Breast epithelium (tissue), 4 donors: Measurements from ENCODE around the gene GMDS. TPM values are rescaled to one million over a fixed set of nuclear protein-coding genes. Genes with fewer than 3 reads are reported as not detected.
A peak's percentile ranks its signal among the peaks of the same experiment; 100 is the strongest.

ENCODE experiments used
- DNase-seq, 2 donors: peaks; one replicate each; pipeline ENCODE4 v3.0.0-alpha.2; 2019; ENCODE audit warnings: low spot score in 2 of 2
- H3K27ac ChIP-seq, 2 donors: fragments of 200-600 bp; sonication (generic) in 1 of 2; one replicate each; pipeline ENCODE4 v1.5.1; 2016 to 2019; ENCODE audit warnings: mild to moderate bottlenecking in 1 of 2
- H3K27me3 ChIP-seq, 2 donors: fragments of 200-600 bp; sonication (generic) in 1 of 2; one replicate each; pipeline versions ENCODE4 v1.5.1 to v1.6.0; 2017 to 2019; ENCODE audit warnings: control low read depth in 1 of 2, mild to moderate bottlenecking in 1 of 2
- H3K36me3 ChIP-seq: fragments of 200-600 bp; one replicate; pipeline ENCODE4 v1.5.1; 2019
- H3K4me1 ChIP-seq, 2 donors: fragments of 200-600 bp; sonication (generic); one replicate each; pipeline ENCODE4 v1.5.1; 2016 to 2019; ENCODE audit warnings: control low read depth in 1 of 2
- H3K4me3 ChIP-seq, 3 donors: fragments of 200-600 bp; sonication (generic); 1 replicate in 2 of 3; 2 replicates in 1 of 3; pipeline ENCODE4 v1.5.1; 2016 to 2019; ENCODE audit warnings: mild to moderate bottlenecking in 3 of 3, moderate library complexity in 2 of 3
- H3K9me3 ChIP-seq, 2 donors: fragments of 200-600 bp; sonication (generic) in 1 of 2; one replicate each; pipeline ENCODE4 v1.5.1; 2016 to 2019; ENCODE audit warnings: control low read depth in 1 of 2
- POLR2A ChIP-seq: fragments of 450-650 bp; IDR thresholded peaks from one replicate; pipeline ENCODE4 v1.6.1; 2016; ENCODE audit warnings: antibody characterized with exemption, mild to moderate bottlenecking, moderate library complexity
- POLR2AphosphoS5 ChIP-seq, 3 donors: sonication (generic); formaldehyde crosslinking; IDR thresholded peaks; one replicate each; pipeline ENCODE4 v1.6.1; 2017; ENCODE audit warnings: antibody characterized with exemption in 3 of 3
- intact Hi-C: fragments of 100-400 bp; cut with DNase I; formaldehyde crosslinking; loops from one replicate; pipeline ENCODE4 v1.15.1; 2023; ENCODE audit warnings: low total_unique reads
- total RNA-seq, 3 donors: library from RNA; depleted of rRNA; stranded (reverse); fragments of >200 nt; gene quantifications; one replicate each; pipeline ENCODE4 v1.1.0, GENCODE V29; 2016
- TF ChIP-seq, protein P1 (sequence below), 3 donors: fragments of 450-650 bp; IDR thresholded peaks; one replicate each; pipeline ENCODE4 v1.5.1; 2016 to 2017; ENCODE audit warnings: antibody characterized with exemption in 3 of 3, mild to moderate bottlenecking in 3 of 3, moderate library complexity in 3 of 3

Gene GMDS
- total RNA-seq, 3 donors from 2014 or later: 7.5 to 29.2 (median 17.0) TPM

DNA sequence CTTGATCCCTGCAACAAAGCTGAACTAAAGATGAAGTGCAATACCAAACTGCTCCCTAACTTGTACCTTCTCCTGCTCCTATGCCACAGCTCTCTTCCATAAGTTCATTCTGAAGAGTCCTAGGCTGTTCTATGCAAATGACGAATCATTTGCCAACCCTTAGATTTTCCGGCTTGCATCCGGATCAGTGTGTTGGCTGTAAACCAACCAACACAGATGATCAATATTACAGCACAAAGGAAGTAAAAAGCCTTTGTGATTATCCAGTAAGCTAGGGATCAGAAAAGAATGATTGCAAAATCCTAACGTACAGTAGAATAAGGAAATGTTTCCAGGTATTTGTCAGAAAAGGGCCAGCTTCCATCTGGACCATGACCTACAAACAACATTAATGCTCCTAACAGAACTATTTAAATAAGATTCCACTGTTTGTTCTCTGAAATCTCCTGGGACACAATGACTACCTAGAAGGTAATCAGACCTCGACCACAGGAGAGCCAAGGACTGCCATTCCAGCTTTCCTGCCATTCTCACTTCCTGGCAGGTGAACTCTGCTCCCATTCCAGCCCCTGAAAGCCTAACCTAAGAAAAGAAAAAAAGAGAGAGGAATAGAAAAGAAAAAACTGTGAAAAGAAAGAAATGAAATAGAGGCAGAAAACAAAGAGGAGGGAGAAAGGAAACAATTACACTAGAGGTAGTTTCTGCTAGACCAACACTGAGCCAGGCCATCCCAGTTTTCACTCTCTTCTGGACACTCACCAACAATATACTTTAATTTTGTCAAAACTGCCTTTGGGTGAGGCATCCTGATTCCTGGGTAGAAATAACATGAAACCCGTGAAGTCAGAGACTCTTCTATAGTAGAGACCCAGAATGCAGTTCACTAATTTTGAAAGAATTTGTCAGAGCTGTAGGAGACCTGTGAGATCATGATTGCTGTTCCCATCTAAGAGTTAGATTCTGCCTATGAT lies 19.7 kb downstream of the GMDS start:
- intact Hi-C loops: loop anchor here (2.0 kb wide), 1 partner anchor 73 kb away; no protein-coding TSS in a partner anchor

DNA sequence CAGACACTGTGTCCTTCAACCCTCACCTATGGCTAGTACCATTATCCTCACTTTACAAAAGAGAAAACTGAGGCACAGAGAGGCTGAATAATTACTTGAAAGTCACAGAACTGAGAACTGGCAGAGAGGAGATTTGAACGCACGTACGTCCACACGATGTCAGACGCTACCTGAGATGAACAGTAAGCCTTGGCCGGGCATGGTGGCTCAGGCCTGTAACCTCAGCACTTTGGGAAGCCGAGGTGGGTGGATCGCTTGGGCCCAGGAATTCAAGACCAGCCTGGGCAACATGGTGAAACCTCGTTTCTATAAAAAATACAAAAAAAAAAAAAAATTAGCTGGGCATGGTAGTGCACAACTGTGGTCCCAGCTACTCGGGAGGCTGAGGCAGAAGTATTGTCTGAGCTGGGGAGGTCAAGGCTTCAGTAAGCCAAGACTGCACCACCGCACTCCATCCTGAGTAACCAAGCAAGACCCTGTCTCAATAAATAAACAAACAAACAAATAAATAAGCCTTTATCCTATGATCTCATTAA lies 20.5 kb downstream of the GMDS start:
- no peaks in the 10 kb centered on the region for H3K36me3 ChIP-seq
- intact Hi-C loops: loop anchor here (2.0 kb wide), 1 partner anchor 74 kb away; no protein-coding TSS in a partner anchor
- H3K27me3 ChIP-seq: no peaks in the 10 kb centered on the region
- no peak for DNase-seq
- no peak overlapping the region for H3K4me3 ChIP-seq
- peak overlapping the region; percentile 15 to 23 for H3K27ac ChIP-seq
- TF ChIP-seq, protein P1, sequence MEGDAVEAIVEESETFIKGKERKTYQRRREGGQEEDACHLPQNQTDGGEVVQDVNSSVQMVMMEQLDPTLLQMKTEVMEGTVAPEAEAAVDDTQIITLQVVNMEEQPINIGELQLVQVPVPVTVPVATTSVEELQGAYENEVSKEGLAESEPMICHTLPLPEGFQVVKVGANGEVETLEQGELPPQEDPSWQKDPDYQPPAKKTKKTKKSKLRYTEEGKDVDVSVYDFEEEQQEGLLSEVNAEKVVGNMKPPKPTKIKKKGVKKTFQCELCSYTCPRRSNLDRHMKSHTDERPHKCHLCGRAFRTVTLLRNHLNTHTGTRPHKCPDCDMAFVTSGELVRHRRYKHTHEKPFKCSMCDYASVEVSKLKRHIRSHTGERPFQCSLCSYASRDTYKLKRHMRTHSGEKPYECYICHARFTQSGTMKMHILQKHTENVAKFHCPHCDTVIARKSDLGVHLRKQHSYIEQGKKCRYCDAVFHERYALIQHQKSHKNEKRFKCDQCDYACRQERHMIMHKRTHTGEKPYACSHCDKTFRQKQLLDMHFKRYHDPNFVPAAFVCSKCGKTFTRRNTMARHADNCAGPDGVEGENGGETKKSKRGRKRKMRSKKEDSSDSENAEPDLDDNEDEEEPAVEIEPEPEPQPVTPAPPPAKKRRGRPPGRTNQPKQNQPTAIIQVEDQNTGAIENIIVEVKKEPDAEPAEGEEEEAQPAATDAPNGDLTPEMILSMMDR (IDR thresholded peaks at IDR 0.05): no peak
- TF ChIP-seq POLR2AphosphoS5 (IDR thresholded peaks at IDR 0.05): no peak
- H3K9me3 ChIP-seq: no peaks in the 10 kb centered on the region
- H3K4me1 ChIP-seq: peaks cover 0 to 6% of the 10 kb centered on the region in 2 donors

More for the DNA sequence above, 19.7 kb downstream of the GMDS start:
- DNase-seq: no peak
- Histone ChIP-seq H3K4me1 (peaks cover 0 to 6% of the 10 kb centered on the region in 2 donors), H3K27me3 (no peaks in the 10 kb centered on the region), H3K9me3 (no peaks in the 10 kb centered on the region), H3K27ac (peak overlapping the region; percentile 15 to 23), H3K4me3 (no peak overlapping the region), H3K36me3 (no peaks in the 10 kb centered on the region)
- TF ChIP-seq, protein P1 (IDR thresholded peaks at IDR 0.05): no peak
- no peak for TF ChIP-seq POLR2A
- TF ChIP-seq POLR2AphosphoS5 (IDR thresholded peaks at IDR 0.05): no peak

GRCh38 chr6:2222275-2222842 lies 23.0 kb downstream of the GMDS start:
- DNase-seq: no peak
- no peaks in the 10 kb centered on the region for H3K9me3 ChIP-seq
- H3K4me1 ChIP-seq: peaks cover 0 to 6% of the 10 kb centered on the region in 2 donors
- peak overlapping the region; percentile 46 to 66 (median 50) for H3K4me3 ChIP-seq
- intact Hi-C loops: no loop called here
- no peaks in the 10 kb centered on the region for H3K27me3 ChIP-seq
- peak overlapping the region in 1 of 2 donors; percentile 48 for H3K27ac ChIP-seq
- H3K36me3 ChIP-seq: no peaks in the 10 kb centered on the region
- TF ChIP-seq POLR2A (no peak), POLR2AphosphoS5 (IDR thresholded peaks at IDR 0.05) (no peak)
- TF ChIP-seq, protein P1 (IDR thresholded peaks at IDR 0.05): no peak

DNA sequence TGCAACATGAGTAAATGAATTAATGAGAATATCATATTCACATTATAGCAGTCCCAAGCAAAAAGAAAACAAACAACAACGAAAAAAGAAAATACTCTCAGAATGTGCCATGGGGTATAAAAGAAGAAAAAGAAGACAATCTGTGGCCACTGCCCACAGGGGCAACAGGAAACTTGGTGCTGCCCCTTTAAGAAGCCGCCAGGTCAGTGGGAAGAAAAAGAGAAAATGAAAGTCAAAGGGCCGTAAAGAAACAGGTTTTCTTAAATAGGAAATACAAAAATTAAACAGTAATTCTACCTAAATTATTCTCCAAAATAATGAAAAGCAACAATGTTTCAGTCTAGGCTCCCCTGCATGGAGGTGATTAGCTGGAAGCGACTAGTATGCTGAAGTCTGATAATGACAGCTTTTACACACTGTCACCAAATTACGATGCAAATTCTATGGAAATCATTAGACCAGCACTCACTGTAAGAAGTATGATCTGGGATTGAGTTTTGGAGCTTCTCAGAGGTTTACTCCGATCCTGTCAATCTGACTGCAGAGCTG lies 23.6 kb downstream of the GMDS start:
- H3K36me3 ChIP-seq: no peaks in the 10 kb centered on the region
- H3K9me3 ChIP-seq: no peaks in the 10 kb centered on the region
- peak overlapping the region in 1 of 2 donors; percentile 48 for H3K27ac ChIP-seq
- H3K27me3 ChIP-seq: no peaks in the 10 kb centered on the region
- TF ChIP-seq, protein P1 (IDR thresholded peaks at IDR 0.05): no peak
- peak overlapping the region; percentile 46 to 66 (median 50) for H3K4me3 ChIP-seq
- intact Hi-C loops: no loop called here
- H3K4me1 ChIP-seq: peaks cover 0 to 6% of the 10 kb centered on the region in 2 donors
- DNase-seq: no peak
